Measurements from ENCODE around the gene GNG7. TPM values are rescaled to one million over a fixed set of nuclear protein-coding genes. Genes with fewer than 3 reads are reported as not detected.

GNG7 gene
- total and polyA plus RNA-seq, 2 donors (not counting 3 experiments of a cell fraction or from before 2014, with no cell fraction given), result 0.29 to 0.84 TPM

- Histone ChIP-seq H3K4me2 (ENCODE audit: insufficient read depth, low read length) (no peak overlapping the region), H3K27me3 (ENCODE audit: control insufficient read depth in 2 of 2, insufficient read depth in 2 of 2, low read length in 2 of 2) (peaks cover 4 to 14% of the 10 kb centered on the region in 2 experiments), H3K4me3 (replicated peaks in 1 of 3; ENCODE audit: insufficient read depth in 1 of 3, low read depth in 1 of 3, low read length in 3 of 3) (no peak overlapping the region), H3K79me2 (ENCODE audit: control insufficient read depth, insufficient read depth, low read length) (no peaks in the 10 kb centered on the region), H3K9ac (replicated peaks; ENCODE audit: extremely low read depth, insufficient read depth, low read length) (no peak overlapping the region), H3K36me3 (ENCODE audit: control insufficient read depth in 2 of 2, extremely low read depth in 1 of 2, insufficient read depth in 2 of 2, low read length in 2 of 2) (no peaks in the 10 kb centered on the region), H3K27ac (ENCODE audit: insufficient read depth, low read depth, low read length) (no peak overlapping the region), H3K9me1 (replicated peaks; ENCODE audit: control insufficient read depth, extremely low read depth, insufficient read depth, low read length) (no peaks in the 10 kb centered on the region), H2AFZ (ENCODE audit: low read depth, low read length) (no peak overlapping the region), H3K9me3 (replicated peaks; ENCODE audit: control insufficient read depth, insufficient read depth, low read length) (peaks cover 2% of the 10 kb centered on the region), H3K4me1 (ENCODE audit: control insufficient read depth, extremely low read depth, insufficient read depth, low read length) (peaks cover 3% of the 10 kb centered on the region), H4K20me1 (replicated peaks; ENCODE audit: control insufficient read depth, extremely low read depth, insufficient read depth, low read length) (no peaks in the 10 kb centered on the region)
- BruUV-seq (replicated peaks), result no TSS peak
- POLR2A ChIA-PET, result interaction anchor here (3.5 kb wide), 1 partner anchor 113 kb away, joined by 14 read pairs; the partner anchor contains the start of gene GADD45B
- CTCF ChIA-PET, result interaction anchor here (1.2 to 1.6 kb wide), 2 partner anchors 11 to 24 kb away, joined by 3 read pairs; no protein-coding TSS in a partner anchor
- intact Hi-C loops (cut with micrococcal nuclease) (no loop called here), dilution Hi-C loops (cut with MboI; ENCODE audit: extremely low pct_ligation_motif_present, low sequenced_read_pairs) (no loop called here)
- TF ChIP-seq EZH2 (IDR thresholded peaks at IDR 0.05; ENCODE audit: borderline replicate concordance, low read depth, low read length, severe bottlenecking), result no peak
- no peak for TF ChIP-seq MYC (IDR thresholded peaks at IDR 0.05; ENCODE audit: low read depth, low read length)
- DNase-seq (ENCODE audit: low read depth, low spot score) (no peak), FAIRE-seq (no peak)
These were observed 113.1 kb downstream of the GNG7 start for GRCh38 chr19:2589441-2589840.

GRCh38 chr19:2588081-2588777, 114.3 kb downstream of the GNG7 start:
- Histone ChIP-seq H3K4me3 (replicated peaks in 1 of 3; ENCODE audit: insufficient read depth in 1 of 3, low read depth in 1 of 3, low read length in 3 of 3) (no peak overlapping the region), H3K9me1 (replicated peaks; ENCODE audit: control insufficient read depth, extremely low read depth, insufficient read depth, low read length) (no peaks in the 10 kb centered on the region), H3K79me2 (ENCODE audit: control insufficient read depth, insufficient read depth, low read length) (no peaks in the 10 kb centered on the region), H3K27me3 (ENCODE audit: control insufficient read depth in 2 of 2, insufficient read depth in 2 of 2, low read length in 2 of 2) (peaks cover 4 to 14% of the 10 kb centered on the region in 2 experiments), H4K20me1 (replicated peaks; ENCODE audit: control insufficient read depth, extremely low read depth, insufficient read depth, low read length) (no peaks in the 10 kb centered on the region), H3K36me3 (ENCODE audit: control insufficient read depth in 2 of 2, extremely low read depth in 1 of 2, insufficient read depth in 2 of 2, low read length in 2 of 2) (no peaks in the 10 kb centered on the region), H3K4me1 (ENCODE audit: control insufficient read depth, extremely low read depth, insufficient read depth, low read length) (peaks cover 3% of the 10 kb centered on the region), H3K9ac (replicated peaks; ENCODE audit: extremely low read depth, insufficient read depth, low read length) (no peak overlapping the region), H2AFZ (ENCODE audit: low read depth, low read length) (no peak overlapping the region), H3K4me2 (ENCODE audit: insufficient read depth, low read length) (no peak overlapping the region), H3K27ac (ENCODE audit: insufficient read depth, low read depth, low read length) (no peak overlapping the region), H3K9me3 (replicated peaks; ENCODE audit: control insufficient read depth, insufficient read depth, low read length) (peaks cover 2% of the 10 kb centered on the region)
- DNase-seq (ENCODE audit: low read depth, low spot score) (peak; percentile 23), FAIRE-seq (no peak)
- intact Hi-C loops (cut with micrococcal nuclease), result no loop called here
- no TSS peak for BruUV-seq (replicated peaks)
- dilution Hi-C loops (cut with MboI; ENCODE audit: extremely low pct_ligation_motif_present, low sequenced_read_pairs), result no loop called here
- POLR2A ChIA-PET, result interaction anchor here (1.0 to 3.5 kb wide), 2 partner anchors 112 to 125 kb away, joined by 3 to 14 read pairs; partner anchors contain the start of gene GADD45B
- TF ChIP-seq POLR2AphosphoS5 (IDR thresholded peaks at IDR 0.05; ENCODE audit: insufficient read depth, low read depth, low read length) (no peak), MAX (IDR thresholded peaks at IDR 0.05; ENCODE audit: insufficient read depth, insufficient read length) (no peak), MYC (IDR thresholded peaks at IDR 0.05; ENCODE audit: low read depth, low read length) (no peak), FOS (IDR thresholded peaks at IDR 0.05; ENCODE audit: borderline replicate concordance, insufficient read depth, low read length) (no peak), GATA2 (IDR thresholded peaks at IDR 0.05; ENCODE audit: insufficient read depth, insufficient read length, low read depth, low read length) (no peak), POLR2A (IDR thresholded peaks at IDR 0.05; ENCODE audit: low read depth, low read length) (no peak), JUN (IDR thresholded peaks at IDR 0.05; ENCODE audit: borderline replicate concordance, insufficient read depth, insufficient read length, low read depth) (no peak), CTCF (IDR thresholded peaks at IDR 0.05; ENCODE audit: extremely low read depth in 1 of 2, insufficient read depth in 1 of 2, low read depth in 1 of 2, low read length in 2 of 2) (no peak), EZH2 (IDR thresholded peaks at IDR 0.05; ENCODE audit: borderline replicate concordance, low read depth, low read length, severe bottlenecking) (no peak)
- CTCF ChIA-PET, result interaction anchor here (0.6 to 1.6 kb wide), 5 partner anchors 9 to 26 kb away, joined by 3 to 6 read pairs (median 5); no protein-coding TSS in a partner anchor

Measured in endothelial cell of umbilical vein (primary cell).